Endothelial cell of umbilical vein (primary cell): ENCODE results near the gene RSPH1.

Experiments used
- CTCF ChIP-seq, 2 donors: IDR thresholded peaks; 1 replicate in 1 of 2; 2 replicates in 1 of 2; pipeline ENCODE4 v1.5.1; 2011; ENCODE audit warnings: low read length in 2 of 2, mild to moderate bottlenecking in 2 of 2, moderate library complexity in 2 of 2, control low read depth in 1 of 2, inconsistent platforms in 1 of 2, low read depth in 1 of 2; ENCODE audit not compliant: insufficient read depth in 1 of 2; ENCODE audit errors: extremely low read depth in 1 of 2
- POLR2AphosphoS5 ChIP-seq: IDR thresholded peaks from 2 replicates; pipeline ENCODE4 v1.6.1; 2012; ENCODE audit warnings: low read depth, mild to moderate bottlenecking, control low read depth, low read length, moderate library complexity; ENCODE audit not compliant: insufficient read depth

GRCh38 chr21:42527127-42527488 is 31.1 kb upstream of the RSPH1 start:
- TF ChIP-seq POLR2AphosphoS5 (no peak), CTCF (IDR thresholded peaks at IDR 0.05; ENCODE audit: extremely low read depth in 1 of 2, insufficient read depth in 1 of 2, low read depth in 1 of 2, low read length in 2 of 2) (no peak)
